ENCODE data around the gene C6orf52.

Gene C6orf52

GRCh38 chr6:10643201-10643651 lies 51.2 kb downstream of the C6orf52 start:
- Histone ChIP-seq H3K79me2 (ENCODE audit: low read length) (no peaks in the 10 kb centered on the region), H3K9ac (ENCODE audit: low read length) (no peak overlapping the region), H3K4me3 (ENCODE audit: low read length) (no peak overlapping the region), H3K27ac (ENCODE audit: low read length) (no peak overlapping the region), H3F3A (ENCODE audit: insufficient read depth, low read length) (0 out of 2 replicates have a peak, but pooled peaks cover 3% of the 10 kb centered on the region), H4K20me1 (ENCODE audit: insufficient read depth, low read length) (no peaks in the 10 kb centered on the region), H3K27me3 (replicated peaks; ENCODE audit: insufficient read depth, low read length) (no peaks in the 10 kb centered on the region), H3K9me3 (replicated peaks; ENCODE audit: insufficient read depth, low read length) (no peaks in the 10 kb centered on the region), H3K36me3 (replicated peaks; ENCODE audit: insufficient read depth, low read length) (no peaks in the 10 kb centered on the region), H2AFZ (ENCODE audit: low read length) (no peak overlapping the region), H3K9me2 (replicated peaks; ENCODE audit: insufficient read depth, low read length) (no peaks in the 10 kb centered on the region), H3K4me2 (ENCODE audit: low read depth, low read length) (no peak overlapping the region), H3K4me1 (ENCODE audit: low read length) (peaks cover 8% of the 10 kb centered on the region; the same call in 1 of the 2 replicates)
- TF ChIP-seq CTCF (IDR thresholded peaks at IDR 0.05; ENCODE audit: low read length) (no peak), EZH2phosphoT487 (IDR thresholded peaks at IDR 0.05; ENCODE audit: low read length) (no peak), EZH2 (optimal IDR thresholded peaks at IDR 0.05; ENCODE audit: low read depth, low read length) (no peak)
- no peak for DNase-seq

GRCh38 chr6:10641528-10641927 lies 52.9 kb downstream of the C6orf52 start:
- no peak for TF ChIP-seq EZH2phosphoT487 (IDR thresholded peaks at IDR 0.05; ENCODE audit: low read length)
- no peak for TF ChIP-seq EZH2 (optimal IDR thresholded peaks at IDR 0.05; ENCODE audit: low read depth, low read length)
- no peak for TF ChIP-seq CTCF (IDR thresholded peaks at IDR 0.05; ENCODE audit: low read length)
- Histone ChIP-seq H3K27ac (ENCODE audit: low read length) (no peak overlapping the region), H3K4me1 (ENCODE audit: low read length) (peaks cover 8% of the 10 kb centered on the region; the same call in 1 of the 2 replicates), H3F3A (ENCODE audit: insufficient read depth, low read length) (0 out of 2 replicates have a peak, but pooled peaks cover 3% of the 10 kb centered on the region), H4K20me1 (ENCODE audit: insufficient read depth, low read length) (no peaks in the 10 kb centered on the region), H3K27me3 (replicated peaks; ENCODE audit: insufficient read depth, low read length) (no peaks in the 10 kb centered on the region), H3K9ac (ENCODE audit: low read length) (no peak overlapping the region), H3K79me2 (ENCODE audit: low read length) (no peaks in the 10 kb centered on the region), H3K36me3 (replicated peaks; ENCODE audit: insufficient read depth, low read length) (no peaks in the 10 kb centered on the region), H3K4me3 (ENCODE audit: low read length) (no peak overlapping the region), H3K4me2 (ENCODE audit: low read depth, low read length) (no peak overlapping the region), H3K9me3 (replicated peaks; ENCODE audit: insufficient read depth, low read length) (no peaks in the 10 kb centered on the region), H2AFZ (ENCODE audit: low read length) (no peak overlapping the region), H3K9me2 (replicated peaks; ENCODE audit: insufficient read depth, low read length) (no peaks in the 10 kb centered on the region)
- no peak for DNase-seq

- 0 out of 2 replicates have a peak, but pooled peaks cover 3% of the 10 kb centered on the region for H3F3A ChIP-seq (ENCODE audit: insufficient read depth, low read length)
- H3K4me1 ChIP-seq (ENCODE audit: low read length): peaks cover 6% of the 10 kb centered on the region; the same call in 1 of the 2 replicates
- no peak overlapping the region for H3K27ac ChIP-seq (ENCODE audit: low read length)
- H3K9me3 ChIP-seq (replicated peaks; ENCODE audit: insufficient read depth, low read length): no peaks in the 10 kb centered on the region
- no peaks in the 10 kb centered on the region for H3K27me3 ChIP-seq (replicated peaks; ENCODE audit: insufficient read depth, low read length)
- no peak overlapping the region for H3K4me2 ChIP-seq (ENCODE audit: low read depth, low read length)
- H3K9ac ChIP-seq (ENCODE audit: low read length): no peak overlapping the region
- no peak for DNase-seq
- no peaks in the 10 kb centered on the region for H4K20me1 ChIP-seq (ENCODE audit: insufficient read depth, low read length)
- no peak overlapping the region for H2AFZ ChIP-seq (ENCODE audit: low read length)
- no peaks in the 10 kb centered on the region for H3K79me2 ChIP-seq (ENCODE audit: low read length)
- no peak for TF ChIP-seq CTCF (IDR thresholded peaks at IDR 0.05; ENCODE audit: low read length)
- TF ChIP-seq EZH2phosphoT487 (IDR thresholded peaks at IDR 0.05; ENCODE audit: low read length): no peak
- no peak for TF ChIP-seq EZH2 (optimal IDR thresholded peaks at IDR 0.05; ENCODE audit: low read depth, low read length)
- no peaks in the 10 kb centered on the region for H3K36me3 ChIP-seq (replicated peaks; ENCODE audit: insufficient read depth, low read length)
- H3K9me2 ChIP-seq (replicated peaks; ENCODE audit: insufficient read depth, low read length): no peaks in the 10 kb centered on the region
- no peak overlapping the region for H3K4me3 ChIP-seq (ENCODE audit: low read length)
Measured at GRCh38 chr6:10640412-10640811, 54.0 kb downstream of the C6orf52 start.

Data from MM.1S (cell line).